ENCODE measurements around the gene CAB39. TPM values are rescaled to one million over a fixed set of nuclear protein-coding genes. Genes with fewer than 3 reads are reported as not detected.
A peak's percentile ranks its signal among the peaks of the same experiment; 100 is the strongest.

CAB39 gene
- total RNA-seq, 1 experiment from 2014 or later = 52.5 TPM

- DNase-seq (peak; percentile 76), ATAC-seq (peak; percentile 84)
- peaks cover 12% of the 10 kb centered on the region for H3K4me1 ChIP-seq (ENCODE audit: insufficient read depth, low read length)
- H3K9me3 ChIP-seq (ENCODE audit: low read length) = no peaks in the 10 kb centered on the region
- peak within 1 kb of the TSS; percentile 97 for H3K4me3 ChIP-seq (ENCODE audit: low read length)
- no peak within 1 kb of the TSS for H3K27ac ChIP-seq (ENCODE audit: low read length)
- TSS peak; percentile 53 for BruUV-seq (replicated peaks)
- intact Hi-C loops (cut with micrococcal nuclease) = no loop called here
- no peak for TF ChIP-seq EZH2phosphoT487 (IDR thresholded peaks at IDR 0.05; ENCODE audit: borderline replicate concordance, low read length)
- TF ChIP-seq, protein P1, sequence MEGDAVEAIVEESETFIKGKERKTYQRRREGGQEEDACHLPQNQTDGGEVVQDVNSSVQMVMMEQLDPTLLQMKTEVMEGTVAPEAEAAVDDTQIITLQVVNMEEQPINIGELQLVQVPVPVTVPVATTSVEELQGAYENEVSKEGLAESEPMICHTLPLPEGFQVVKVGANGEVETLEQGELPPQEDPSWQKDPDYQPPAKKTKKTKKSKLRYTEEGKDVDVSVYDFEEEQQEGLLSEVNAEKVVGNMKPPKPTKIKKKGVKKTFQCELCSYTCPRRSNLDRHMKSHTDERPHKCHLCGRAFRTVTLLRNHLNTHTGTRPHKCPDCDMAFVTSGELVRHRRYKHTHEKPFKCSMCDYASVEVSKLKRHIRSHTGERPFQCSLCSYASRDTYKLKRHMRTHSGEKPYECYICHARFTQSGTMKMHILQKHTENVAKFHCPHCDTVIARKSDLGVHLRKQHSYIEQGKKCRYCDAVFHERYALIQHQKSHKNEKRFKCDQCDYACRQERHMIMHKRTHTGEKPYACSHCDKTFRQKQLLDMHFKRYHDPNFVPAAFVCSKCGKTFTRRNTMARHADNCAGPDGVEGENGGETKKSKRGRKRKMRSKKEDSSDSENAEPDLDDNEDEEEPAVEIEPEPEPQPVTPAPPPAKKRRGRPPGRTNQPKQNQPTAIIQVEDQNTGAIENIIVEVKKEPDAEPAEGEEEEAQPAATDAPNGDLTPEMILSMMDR (conservative IDR thresholded peaks at IDR 0.05; ENCODE audit: low read depth, low read length) = peak; percentile 44; the same call in 1 of the 2 replicates
- no peak for TF ChIP-seq EZH2 (IDR thresholded peaks at IDR 0.05; ENCODE audit: low read length, unreplicated experiment)
- no peaks in the 10 kb centered on the region for H3F3A ChIP-seq (ENCODE audit: low read length, unreplicated experiment)
- no peaks in the 10 kb centered on the region for H3K36me3 ChIP-seq (ENCODE audit: low read depth, low read length)
- ChIA-PET POLR2A (ENCODE audit: unreplicated experiment) (interaction anchor here (0.5 kb wide), 1 partner anchor 600 kb away, joined by 4 read pairs; the partner anchor contains the start of gene NCL), CTCF (interaction anchor here (1.0 kb wide), 1 partner anchor 40 kb away, joined by 3 read pairs; no protein-coding TSS in a partner anchor)
- no peaks in the 10 kb centered on the region; the same call in 1 of the 2 replicates for H4K20me1 ChIP-seq (ENCODE audit: low read length)
- peak within 1 kb of the TSS; percentile 96 for H2AFZ ChIP-seq (ENCODE audit: low read length)
- peak within 1 kb of the TSS; percentile 75 for H3K9ac ChIP-seq (ENCODE audit: low read length)
- H3K9me2 ChIP-seq (replicated peaks; ENCODE audit: low read length) = no peaks in the 10 kb centered on the region
- H3K4me2 ChIP-seq (ENCODE audit: low read length) = peak within 1 kb of the TSS; percentile 99
- no peaks in the 10 kb centered on the region for H3K27me3 ChIP-seq (ENCODE audit: low read length)
- no peaks in the 10 kb centered on the region for H3K79me2 ChIP-seq (ENCODE audit: low read length)
Measured at GRCh38 chr2:230864605-230865306, 152.1 kb downstream of the CAB39 start, which contains the start of gene ITM2C. TSS of gene ITM2C (plus strand) at chr2:230864942. CDS start at chr2:230865026, 84 bp downstream.

GRCh38 chr2:230865307-230865765 is 152.7 kb downstream of the CAB39 start:
- BruUV-seq (replicated peaks) = no TSS peak
- ChIA-PET CTCF (interaction anchor here (1.0 kb wide), 1 partner anchor 41 kb away, joined by 3 read pairs; no protein-coding TSS in a partner anchor), POLR2A (ENCODE audit: unreplicated experiment) (no interaction called here)
- Histone ChIP-seq H3K4me3 (ENCODE audit: low read length) (peak overlapping the region; percentile 97), H3K9me2 (replicated peaks; ENCODE audit: low read length) (no peaks in the 10 kb centered on the region), H3K79me2 (ENCODE audit: low read length) (no peaks in the 10 kb centered on the region), H3K27me3 (ENCODE audit: low read length) (no peaks in the 10 kb centered on the region), H3F3A (ENCODE audit: low read length, unreplicated experiment) (no peaks in the 10 kb centered on the region), H3K9ac (ENCODE audit: low read length) (peak overlapping the region; percentile 75), H3K9me3 (ENCODE audit: low read length) (no peaks in the 10 kb centered on the region), H4K20me1 (ENCODE audit: low read length) (no peaks in the 10 kb centered on the region; the same call in 1 of the 2 replicates), H3K4me1 (ENCODE audit: insufficient read depth, low read length) (peaks cover 12% of the 10 kb centered on the region), H3K4me2 (ENCODE audit: low read length) (peak overlapping the region; percentile 99), H3K27ac (ENCODE audit: low read length) (no peak overlapping the region), H2AFZ (ENCODE audit: low read length) (peak overlapping the region; percentile 96), H3K36me3 (ENCODE audit: low read depth, low read length) (no peaks in the 10 kb centered on the region)
- TF ChIP-seq EZH2 (IDR thresholded peaks at IDR 0.05; ENCODE audit: low read length, unreplicated experiment) (no peak), EZH2phosphoT487 (IDR thresholded peaks at IDR 0.05; ENCODE audit: borderline replicate concordance, low read length) (no peak)
- TF ChIP-seq, protein P1 (conservative IDR thresholded peaks at IDR 0.05; ENCODE audit: low read depth, low read length) = no peak
- DNase-seq (no peak), ATAC-seq (no peak)
- intact Hi-C loops (cut with micrococcal nuclease) = no loop called here

Data from PC-3 (cell line).